ENCODE results near the gene GALNT3. TPM values are rescaled to one million over a fixed set of nuclear protein-coding genes. Genes with fewer than 3 reads are reported as not detected.

GALNT3 gene
- total RNA-seq, 1 donor from 2014 or later, result 28.7 TPM

DNA sequence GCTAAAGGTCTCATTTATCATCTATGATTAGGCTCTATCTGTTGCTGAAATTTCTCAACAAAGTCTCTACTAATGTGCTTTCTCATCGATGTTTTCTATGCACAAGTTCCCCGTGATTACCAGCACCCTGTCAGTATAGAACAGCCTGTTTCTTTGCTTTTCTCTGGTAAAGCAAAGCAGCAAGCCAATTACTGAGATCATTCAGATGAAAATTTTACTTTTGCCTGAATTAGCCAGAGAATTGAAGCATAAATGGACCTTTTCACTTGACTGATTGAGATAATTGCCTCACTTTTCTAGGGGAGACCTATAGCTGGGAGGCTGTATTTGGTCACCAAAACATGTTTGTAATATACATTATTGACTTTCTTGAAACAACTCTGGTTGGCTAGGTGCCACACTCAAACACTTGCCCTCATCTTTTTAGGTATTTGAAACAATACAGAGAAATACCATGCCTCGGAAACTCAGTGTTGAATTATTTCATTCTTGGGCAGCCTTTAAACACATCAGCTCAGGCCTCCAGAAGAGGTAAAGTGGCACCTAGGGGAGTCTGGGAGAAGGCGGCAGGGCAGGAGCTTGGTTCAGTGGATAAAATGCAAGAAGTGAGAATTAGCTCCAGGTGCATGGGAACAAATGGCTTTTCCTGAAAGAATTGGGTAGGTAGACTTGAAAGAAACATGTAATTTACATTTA, 96.2 kb downstream of the GALNT3 start:
- DNase-seq (ENCODE audit: low read depth), result no peak
- no peak for TF ChIP-seq CTCF (conservative IDR thresholded peaks at IDR 0.05; ENCODE audit: low read depth, low read length)
- no peak overlapping the region for H3K4me3 ChIP-seq (ENCODE audit: low read depth, low read length)

Other genes starting within 250 kb of the GALNT3 start
- gene TTC21B, start 159.5 kb upstream of the GALNT3 start, total RNA-seq, result 8.3 and 9.1 TPM in 2 replicates

Data from epithelial cell of proximal tubule (primary cell).